Mucosa of rectum (tissue), 2 donors: ENCODE measurements around the gene ARHGEF37.

Source experiments
- H3K27ac ChIP-seq, 2 donors: one replicate each; pipeline ENCODE4 v1.7.0; 2013; ENCODE audit warnings: inconsistent platforms in 2 of 2, low read depth in 2 of 2, low read length in 2 of 2
- H3K27me3 ChIP-seq, 2 donors: one replicate each; pipeline ENCODE4 v1.7.0; 2013; ENCODE audit warnings: low read length in 2 of 2; ENCODE audit not compliant: control insufficient read depth in 2 of 2, insufficient read depth in 2 of 2
- H3K36me3 ChIP-seq, 2 donors: one replicate each; pipeline ENCODE4 v1.7.0; 2013; ENCODE audit warnings: low read length in 2 of 2; ENCODE audit not compliant: control insufficient read depth in 2 of 2, insufficient read depth in 2 of 2
- H3K4me1 ChIP-seq, 2 donors: one replicate each; pipeline ENCODE4 v1.7.0; 2013; ENCODE audit warnings: low read length in 2 of 2, mild to moderate bottlenecking in 1 of 2; ENCODE audit not compliant: control insufficient read depth in 2 of 2, insufficient read depth in 2 of 2
- H3K4me3 ChIP-seq, 2 donors: one replicate each; pipeline ENCODE4 v1.7.0; 2013; ENCODE audit warnings: low read length in 2 of 2
- H3K9ac ChIP-seq, 2 donors: one replicate each; pipeline ENCODE4 v1.7.0; 2013; ENCODE audit warnings: low read length in 2 of 2, low read depth in 1 of 2, mild to moderate bottlenecking in 1 of 2
- H3K9me3 ChIP-seq, 2 donors: one replicate each; pipeline ENCODE4 v1.7.0; 2013; ENCODE audit warnings: low read length in 2 of 2; ENCODE audit not compliant: control insufficient read depth in 2 of 2
- donor health status: healthy.
- donor health status: Normal muscosa, but diverticular disease.

ARHGEF37 gene

GRCh38 chr5:149654883-149655505 lies 73.7 kb downstream of the ARHGEF37 start:
- Histone ChIP-seq H3K4me3 (no peak overlapping the region), H3K9me3 (no peaks in the 10 kb centered on the region), H3K9ac (no peak overlapping the region), H3K27ac (no peak overlapping the region), H3K27me3 (no peaks in the 10 kb centered on the region), H3K36me3 (no peaks in the 10 kb centered on the region), H3K4me1 (peaks cover 9 to 25% of the 10 kb centered on the region in 2 donors)

GRCh38 chr5:149656576-149657182 lies 75.4 kb downstream of the ARHGEF37 start:
- no peaks in the 10 kb centered on the region for H3K36me3 ChIP-seq
- no peak overlapping the region for H3K4me3 ChIP-seq
- H3K27ac ChIP-seq: peak overlapping the region in 1 of 2 donors; percentile 52
- no peaks in the 10 kb centered on the region for H3K27me3 ChIP-seq
- peaks cover 9 to 28% of the 10 kb centered on the region in 2 donors for H3K4me1 ChIP-seq
- H3K9ac ChIP-seq: no peak overlapping the region
- no peaks in the 10 kb centered on the region for H3K9me3 ChIP-seq

GRCh38 chr5:149657324-149657723 lies 76.0 kb downstream of the ARHGEF37 start:
- Histone ChIP-seq H3K27me3 (no peaks in the 10 kb centered on the region), H3K9ac (no peak overlapping the region), H3K27ac (peak overlapping the region in 1 of 2 donors; percentile 52), H3K4me3 (no peak overlapping the region), H3K4me1 (peaks cover 9 to 28% of the 10 kb centered on the region in 2 donors), H3K36me3 (no peaks in the 10 kb centered on the region), H3K9me3 (no peaks in the 10 kb centered on the region)

- no peaks in the 10 kb centered on the region for H3K36me3 ChIP-seq
- no peak overlapping the region for H3K4me3 ChIP-seq
- no peaks in the 10 kb centered on the region for H3K27me3 ChIP-seq
- peaks cover 9 to 28% of the 10 kb centered on the region in 2 donors for H3K4me1 ChIP-seq
- peak overlapping the region in 1 of 2 donors; percentile 1 for H3K9ac ChIP-seq
- peak overlapping the region; percentile 52 to 57 for H3K27ac ChIP-seq
- no peaks in the 10 kb centered on the region for H3K9me3 ChIP-seq
Observed at GRCh38 chr5:149658299-149658698, 77.0 kb downstream of the ARHGEF37 start.

DNA sequence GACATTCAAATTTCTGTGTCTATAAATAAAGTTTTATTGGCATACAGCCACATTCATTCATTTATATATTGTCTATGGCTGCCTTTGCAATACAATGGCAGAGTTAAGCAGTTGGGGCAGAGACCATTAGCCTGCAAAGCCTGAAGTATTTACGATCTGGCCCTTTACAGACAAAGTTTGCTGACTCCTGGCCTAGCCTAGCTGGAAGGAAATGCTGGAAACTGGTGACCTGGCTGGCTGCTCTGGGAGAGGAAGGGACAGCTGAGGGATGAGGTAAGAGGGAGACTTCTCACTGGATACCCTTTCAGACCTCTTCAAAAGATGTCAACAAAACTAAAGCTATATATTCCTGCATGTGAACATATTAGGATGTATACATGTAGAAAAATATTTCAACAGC lies 82.8 kb downstream of the ARHGEF37 start:
- Histone ChIP-seq H3K4me1 (peaks cover 2 to 32% of the 10 kb centered on the region in 2 donors), H3K27me3 (no peaks in the 10 kb centered on the region), H3K9ac (no peak overlapping the region), H3K4me3 (no peak overlapping the region), H3K27ac (no peak overlapping the region), H3K36me3 (no peaks in the 10 kb centered on the region), H3K9me3 (no peaks in the 10 kb centered on the region)

GRCh38 chr5:149664666-149665415 lies 83.5 kb downstream of the ARHGEF37 start:
- Histone ChIP-seq H3K4me1 (peaks cover 2 to 30% of the 10 kb centered on the region in 2 donors), H3K36me3 (no peaks in the 10 kb centered on the region), H3K27me3 (no peaks in the 10 kb centered on the region), H3K9ac (no peak overlapping the region), H3K4me3 (no peak overlapping the region), H3K27ac (no peak overlapping the region), H3K9me3 (no peaks in the 10 kb centered on the region)

DNA sequence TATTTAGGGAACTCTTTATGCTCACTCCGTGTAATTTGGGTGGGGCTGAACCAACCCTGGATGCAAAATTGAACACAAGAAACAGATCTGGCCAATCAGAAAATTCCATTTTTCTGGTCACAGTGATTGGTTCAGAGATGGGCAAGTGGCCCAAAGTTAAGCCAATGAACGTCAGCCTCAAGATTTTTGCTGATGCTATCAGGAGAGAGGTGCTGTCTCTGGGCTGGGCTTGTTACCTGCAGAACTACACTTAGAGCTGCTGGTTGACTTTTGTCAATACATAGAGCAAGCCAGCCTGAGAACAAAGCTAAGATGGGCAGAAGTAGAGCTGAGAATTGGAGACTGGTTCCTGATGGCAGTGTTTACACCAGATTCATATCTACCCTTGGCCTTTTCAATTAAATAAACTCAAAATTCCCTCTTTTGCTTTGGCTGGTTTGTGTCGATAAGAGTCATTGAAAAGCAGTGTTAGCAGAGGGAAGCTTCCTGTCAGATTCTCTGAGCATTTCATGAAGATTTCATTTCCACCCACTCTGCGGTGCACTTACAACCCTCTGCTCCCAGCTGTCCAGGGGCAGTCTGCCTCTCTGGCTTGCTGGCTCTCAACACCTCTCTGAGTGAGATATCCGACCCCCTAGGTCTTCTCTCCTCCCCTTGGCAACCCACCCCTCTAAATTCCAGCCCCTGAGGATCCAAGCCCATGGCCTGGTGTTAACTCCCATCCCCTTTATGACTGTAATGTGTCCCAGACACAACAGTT lies 84.3 kb downstream of the ARHGEF37 start:
- H3K27ac ChIP-seq: no peak overlapping the region
- peaks cover 2 to 26% of the 10 kb centered on the region in 2 donors for H3K4me1 ChIP-seq
- no peaks in the 10 kb centered on the region for H3K27me3 ChIP-seq
- no peaks in the 10 kb centered on the region for H3K36me3 ChIP-seq
- no peak overlapping the region for H3K9ac ChIP-seq
- no peak overlapping the region for H3K4me3 ChIP-seq
- H3K9me3 ChIP-seq: no peaks in the 10 kb centered on the region

DNA sequence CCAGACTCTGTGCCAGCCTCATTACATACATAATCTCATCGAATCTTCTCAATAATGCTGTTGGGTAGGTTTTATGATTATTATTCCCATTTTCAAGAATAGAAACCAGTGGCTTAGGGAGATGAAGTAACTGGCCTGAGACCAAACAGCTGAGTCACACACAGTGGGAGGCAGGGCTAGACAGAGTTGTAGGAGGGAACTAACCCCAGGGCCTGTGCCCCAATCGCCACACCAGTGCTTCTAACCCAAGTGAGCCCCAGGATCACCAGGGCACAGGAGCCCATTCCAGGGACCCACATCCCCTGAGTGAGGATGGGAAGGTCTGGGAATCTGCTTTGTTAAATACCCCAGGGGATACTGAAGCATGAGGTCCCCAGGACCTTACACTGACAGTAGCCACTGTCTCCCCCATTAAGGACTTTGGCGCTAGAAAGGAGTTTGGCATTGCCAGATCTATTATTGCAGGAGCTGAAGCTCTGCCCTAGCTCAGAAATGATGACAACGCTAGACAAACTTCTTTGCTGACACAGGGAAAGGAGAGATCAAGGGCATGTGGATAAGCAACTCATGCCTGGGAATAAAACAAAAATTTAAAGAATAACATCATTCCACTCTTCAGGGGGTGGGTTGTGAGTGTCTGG lies 85.0 kb downstream of the ARHGEF37 start:
- H3K9me3 ChIP-seq: no peaks in the 10 kb centered on the region
- peak overlapping the region in 1 of 2 donors; percentile 3 for H3K27ac ChIP-seq
- no peak overlapping the region for H3K4me3 ChIP-seq
- no peaks in the 10 kb centered on the region for H3K36me3 ChIP-seq
- peaks cover 2 to 28% of the 10 kb centered on the region in 2 donors for H3K4me1 ChIP-seq
- H3K27me3 ChIP-seq: no peaks in the 10 kb centered on the region
- H3K9ac ChIP-seq: no peak overlapping the region

- Histone ChIP-seq H3K4me1 (peaks cover 2 to 36% of the 10 kb centered on the region in 2 donors), H3K27me3 (no peaks in the 10 kb centered on the region), H3K27ac (peak overlapping the region; percentile 18 to 76), H3K4me3 (peak overlapping the region in 1 of 2 donors; percentile 2), H3K9ac (no peak overlapping the region), H3K9me3 (no peaks in the 10 kb centered on the region), H3K36me3 (no peaks in the 10 kb centered on the region)
Observed at GRCh38 chr5:149667084-149667828, 86.0 kb downstream of the ARHGEF37 start.
